ENCODE measurements around the gene PASK.
"Not testable (repeated sequence)": the region's sequence is repeated elsewhere in the genome, so short reads cannot be mapped to it uniquely, and the experiment has no call there.

PASK gene

GRCh38 chr2:241148891-241149674 lies at the start of gene PASK:
Gene PASK, minus strand, starts transcription at chr2:241149472. Its CDS starts 6,440 bp downstream, at chr2:241143032.
- H3K4me1 ChIP-seq, result peaks cover 14% of the 10 kb centered on the region
- H3K4me2 ChIP-seq (ENCODE audit: low read length), result peak within 1 kb of the TSS; percentile 94
- H3K4me3 ChIP-seq (ENCODE audit: low read depth, low read length), result peak within 1 kb of the TSS; percentile 83
- H3K79me2 ChIP-seq, result peaks cover 5% of the 10 kb centered on the region
- no peaks in the 10 kb centered on the region for H3K36me3 ChIP-seq (ENCODE audit: control insufficient read depth, insufficient read depth, low read length)
- H3K9ac ChIP-seq, result peak within 1 kb of the TSS; percentile 61
- H3K27ac ChIP-seq, result peak within 1 kb of the TSS; percentile 61
- no peaks in the 10 kb centered on the region for H3K9me3 ChIP-seq (ENCODE audit: control insufficient read depth, low read length)
- TF ChIP-seq CTCF (IDR thresholded peaks at IDR 0.05), result no peak
- H3K27me3 ChIP-seq (ENCODE audit: control insufficient read depth, insufficient read depth, low read length), result no peaks in the 10 kb centered on the region
- peak within 1 kb of the TSS; percentile 98 for H2AFZ ChIP-seq

GRCh38 chr2:241198381-241199279 lies 49.4 kb upstream of the PASK start:
- no peak for TF ChIP-seq CTCF (IDR thresholded peaks at IDR 0.05)
- Histone ChIP-seq H3K4me2 (ENCODE audit: low read length) (no peak overlapping the region), H3K27ac (no peak overlapping the region), H3K9ac (no peak overlapping the region), H3K4me1 (no peaks in the 10 kb centered on the region), H3K9me3 (ENCODE audit: control insufficient read depth, low read length) (no peaks in the 10 kb centered on the region), H3K27me3 (ENCODE audit: control insufficient read depth, insufficient read depth, low read length) (no peaks in the 10 kb centered on the region), H3K36me3 (ENCODE audit: control insufficient read depth, insufficient read depth, low read length) (no peaks in the 10 kb centered on the region), H2AFZ (no peak overlapping the region), H3K79me2 (no peaks in the 10 kb centered on the region), H3K4me3 (ENCODE audit: low read depth, low read length) (no peak overlapping the region)

- Histone ChIP-seq H3K36me3 (ENCODE audit: control insufficient read depth, insufficient read depth, low read length) (no peaks in the 10 kb centered on the region), H3K27me3 (ENCODE audit: control insufficient read depth, insufficient read depth, low read length) (no peaks in the 10 kb centered on the region), H3K9ac (no peak overlapping the region), H3K27ac (no peak overlapping the region), H3K4me2 (ENCODE audit: low read length) (no peak overlapping the region), H3K4me3 (ENCODE audit: low read depth, low read length) (no peak overlapping the region), H2AFZ (no peak overlapping the region), H3K9me3 (ENCODE audit: control insufficient read depth, low read length) (no peaks in the 10 kb centered on the region), H3K79me2 (no peaks in the 10 kb centered on the region), H3K4me1 (no peaks in the 10 kb centered on the region)
- no peak for TF ChIP-seq CTCF (IDR thresholded peaks at IDR 0.05)
Observed at GRCh38 chr2:241197947-241198346, 48.7 kb upstream of the PASK start.

- not testable (repeated sequence) for H2AFZ ChIP-seq; H3K4me3 ChIP-seq (ENCODE audit: low read depth, low read length); H3K4me2 ChIP-seq (ENCODE audit: low read length); H3K9ac ChIP-seq; H3K36me3 ChIP-seq (ENCODE audit: control insufficient read depth, insufficient read depth, low read length); H3K79me2 ChIP-seq; H3K27me3 ChIP-seq (ENCODE audit: control insufficient read depth, insufficient read depth, low read length); H3K27ac ChIP-seq; H3K4me1 ChIP-seq; H3K9me3 ChIP-seq (ENCODE audit: control insufficient read depth, low read length)
Observed at GRCh38 chr2:241197246-241197645, 48.0 kb upstream of the PASK start.

GRCh38 chr2:241195506-241196130 lies 46.3 kb upstream of the PASK start:
- Histone ChIP-seq H3K4me1 (no peaks in the 10 kb centered on the region), H2AFZ (no peak overlapping the region), H3K9ac (no peak overlapping the region), H3K27me3 (ENCODE audit: control insufficient read depth, insufficient read depth, low read length) (no peaks in the 10 kb centered on the region), H3K36me3 (ENCODE audit: control insufficient read depth, insufficient read depth, low read length) (no peaks in the 10 kb centered on the region), H3K27ac (no peak overlapping the region), H3K9me3 (ENCODE audit: control insufficient read depth, low read length) (no peaks in the 10 kb centered on the region), H3K4me3 (ENCODE audit: low read depth, low read length) (no peak overlapping the region), H3K79me2 (no peaks in the 10 kb centered on the region), H3K4me2 (ENCODE audit: low read length) (no peak overlapping the region)
- no peak for TF ChIP-seq CTCF (IDR thresholded peaks at IDR 0.05)
